AG09319 (cell line): Measurements from ENCODE around the gene MMP2.

Experiments used
- DNase-seq: peaks from one replicate; pipeline ENCODE4 v3.0.0-alpha.2; 2010; ENCODE audit warnings: low read depth; ENCODE audit errors: extremely low read depth
- TF ChIP-seq, protein P1 (sequence below): IDR thresholded peaks from 2 replicates; pipeline ENCODE4 v1.5.1; 2011; ENCODE audit warnings: low read depth, mild to moderate bottlenecking, inconsistent platforms, low read length, moderate library complexity

The MMP2 gene

GRCh38 chr16:55495616-55496289 lies 16.8 kb downstream of the MMP2 start:
- TF ChIP-seq, protein P1, sequence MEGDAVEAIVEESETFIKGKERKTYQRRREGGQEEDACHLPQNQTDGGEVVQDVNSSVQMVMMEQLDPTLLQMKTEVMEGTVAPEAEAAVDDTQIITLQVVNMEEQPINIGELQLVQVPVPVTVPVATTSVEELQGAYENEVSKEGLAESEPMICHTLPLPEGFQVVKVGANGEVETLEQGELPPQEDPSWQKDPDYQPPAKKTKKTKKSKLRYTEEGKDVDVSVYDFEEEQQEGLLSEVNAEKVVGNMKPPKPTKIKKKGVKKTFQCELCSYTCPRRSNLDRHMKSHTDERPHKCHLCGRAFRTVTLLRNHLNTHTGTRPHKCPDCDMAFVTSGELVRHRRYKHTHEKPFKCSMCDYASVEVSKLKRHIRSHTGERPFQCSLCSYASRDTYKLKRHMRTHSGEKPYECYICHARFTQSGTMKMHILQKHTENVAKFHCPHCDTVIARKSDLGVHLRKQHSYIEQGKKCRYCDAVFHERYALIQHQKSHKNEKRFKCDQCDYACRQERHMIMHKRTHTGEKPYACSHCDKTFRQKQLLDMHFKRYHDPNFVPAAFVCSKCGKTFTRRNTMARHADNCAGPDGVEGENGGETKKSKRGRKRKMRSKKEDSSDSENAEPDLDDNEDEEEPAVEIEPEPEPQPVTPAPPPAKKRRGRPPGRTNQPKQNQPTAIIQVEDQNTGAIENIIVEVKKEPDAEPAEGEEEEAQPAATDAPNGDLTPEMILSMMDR: no peak
- peak; percentile 76 for DNase-seq

GRCh38 chr16:55496509-55497145 lies 17.6 kb downstream of the MMP2 start:
- TF ChIP-seq, protein P1: no peak

DNA sequence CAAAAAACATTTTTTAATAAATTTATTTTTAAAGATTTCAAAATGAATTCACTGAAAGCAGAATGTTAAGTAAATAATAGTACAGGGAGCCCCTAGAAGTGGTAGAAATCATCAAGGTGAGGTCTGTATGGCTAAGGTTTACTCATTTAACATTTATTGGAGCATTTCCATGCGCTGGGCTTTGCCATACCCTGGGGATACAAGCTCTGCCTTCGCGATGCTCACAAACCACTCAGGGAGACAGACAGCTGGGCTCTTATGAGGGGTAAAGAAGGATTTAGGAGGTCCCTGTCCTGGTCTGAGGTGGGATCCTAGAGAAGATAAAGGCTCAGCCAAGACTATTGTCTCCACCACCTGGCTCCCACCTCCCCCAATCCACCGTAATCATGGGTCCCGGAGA lies 18.6 kb downstream of the MMP2 start:
- no peak for DNase-seq

More at GRCh38 chr16:55496509-55497145, 17.6 kb downstream of the MMP2 start:
- DNase-seq: no peak

DNA sequence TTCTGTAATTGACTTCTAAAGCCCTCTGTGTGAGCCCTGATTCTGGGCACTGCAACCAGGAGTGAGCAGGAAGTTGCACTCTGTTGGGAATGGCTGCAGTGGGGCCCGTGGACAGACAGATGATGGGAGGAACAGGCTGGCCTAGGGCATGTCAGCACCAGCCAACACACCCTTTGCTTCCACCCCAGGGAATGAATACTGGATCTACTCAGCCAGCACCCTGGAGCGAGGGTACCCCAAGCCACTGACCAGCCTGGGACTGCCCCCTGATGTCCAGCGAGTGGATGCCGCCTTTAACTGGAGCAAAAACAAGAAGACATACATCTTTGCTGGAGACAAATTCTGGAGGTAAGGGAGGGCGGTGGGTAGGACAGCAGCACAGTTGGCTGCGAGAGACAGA lies 19.1 kb downstream of the MMP2 start:
- TF ChIP-seq, protein P1: no peak
- no peak for DNase-seq

More for the DNA sequence above, 18.6 kb downstream of the MMP2 start:
- TF ChIP-seq, protein P1: no peak

DNA sequence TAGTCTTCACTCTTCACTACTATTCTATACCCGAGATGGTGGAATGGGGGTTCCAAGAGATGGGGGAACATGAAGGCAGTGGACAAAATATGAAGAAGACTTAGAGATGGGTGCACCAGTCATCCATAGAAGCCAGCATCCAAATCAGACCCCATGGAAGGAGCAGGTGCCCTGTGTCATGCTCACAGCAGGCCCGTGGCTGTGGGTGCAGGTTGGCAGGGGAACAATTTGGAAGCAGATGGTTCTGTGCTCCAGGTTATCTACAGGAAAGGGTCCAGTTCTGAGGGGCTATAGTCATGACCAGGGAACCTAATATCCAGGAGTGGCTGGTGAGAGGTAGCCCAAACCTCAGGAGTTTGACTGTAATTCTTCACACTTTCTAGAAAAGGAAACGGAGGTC lies 20.3 kb downstream of the MMP2 start:
- no peak for DNase-seq
- TF ChIP-seq, protein P1: no peak

DNA sequence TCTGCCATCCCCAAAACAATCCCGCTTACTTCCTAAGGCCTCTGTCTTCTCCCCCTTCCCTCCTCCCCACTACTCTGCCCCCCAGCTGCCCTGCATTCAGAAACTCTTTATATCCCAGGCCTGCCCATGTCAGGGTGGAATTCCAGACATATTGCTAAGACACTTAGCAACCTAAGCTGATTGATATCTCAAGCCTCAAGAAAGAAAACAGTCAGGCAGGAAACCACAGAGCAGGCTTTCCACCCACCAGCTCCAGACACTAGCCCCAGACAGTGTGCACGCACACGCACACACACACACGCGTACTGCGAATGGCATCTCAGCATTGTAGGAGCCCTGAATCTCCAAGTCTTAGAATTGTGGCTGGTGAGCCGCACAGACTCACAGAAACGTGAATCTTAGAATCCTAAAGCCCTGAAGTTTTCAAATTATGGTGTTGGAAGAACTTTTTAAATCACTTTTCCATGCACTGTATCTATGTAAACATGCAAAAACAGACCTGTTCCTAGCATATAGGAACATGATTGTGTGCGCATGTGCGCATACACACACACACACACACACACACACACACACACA lies 21.0 kb downstream of the MMP2 start:
- peak; percentile 95 for DNase-seq
- TF ChIP-seq, protein P1: no peak

- TF ChIP-seq, protein P1: no peak
- no peak for DNase-seq
These were observed 21.6 kb downstream of the MMP2 start for GRCh38 chr16:55500530-55501011.
